HK-2 (cell line): ENCODE results near the gene SSH3.
A peak's percentile ranks its signal among the peaks of the same experiment; 100 is the strongest.

Experiments used
- DNase-seq: peaks from one replicate; pipeline ENCODE4 v3.0.0-alpha.2; 2018; ENCODE audit not compliant: unreplicated experiment

The SSH3 gene

GRCh38 chr11:67280341-67280787, 23.0 kb upstream of the SSH3 start:
- no peak for DNase-seq

- DNase-seq = no peak
Observed at GRCh38 chr11:67280788-67281551, 22.4 kb upstream of the SSH3 start.

GRCh38 chr11:67281552-67282150, 21.7 kb upstream of the SSH3 start:
- no peak for DNase-seq

GRCh38 chr11:67282155-67282875, 21.0 kb upstream of the SSH3 start:
- DNase-seq = no peak

GRCh38 chr11:67282876-67283371, 20.4 kb upstream of the SSH3 start:
- no peak for DNase-seq

- DNase-seq = no peak
Observed at GRCh38 chr11:67283481-67283963, 19.8 kb upstream of the SSH3 start.

GRCh38 chr11:67284811-67285540, 18.4 kb upstream of the SSH3 start:
- DNase-seq = no peak

- DNase-seq = no peak
Observed at GRCh38 chr11:67285541-67286498, 17.5 kb upstream of the SSH3 start.

GRCh38 chr11:67286621-67287333, 16.6 kb upstream of the SSH3 start:
- DNase-seq = no peak

GRCh38 chr11:67287355-67288197, 15.8 kb upstream of the SSH3 start:
- no peak for DNase-seq

GRCh38 chr11:67288198-67288451, 15.2 kb upstream of the SSH3 start:
- no peak for DNase-seq

- DNase-seq = peak; percentile 78
Observed at GRCh38 chr11:67288452-67289225, 14.7 kb upstream of the SSH3 start.

GRCh38 chr11:67289226-67289650, 14.1 kb upstream of the SSH3 start, which contains the start of gene ANKRD13D:
TSS of gene ANKRD13D (plus strand) at chr11:67289303. CDS start at chr11:67289461, 158 bp downstream.
- peak; percentile 50 for DNase-seq

GRCh38 chr11:67289651-67290479, 13.5 kb upstream of the SSH3 start:
- DNase-seq = no peak

- DNase-seq = no peak
Observed at GRCh38 chr11:67290801-67291200, 12.5 kb upstream of the SSH3 start.

- no peak for DNase-seq
Observed at GRCh38 chr11:67291481-67292381, 11.6 kb upstream of the SSH3 start.
